ENCODE results near the gene ABHD5. TPM values are rescaled to one million over a fixed set of nuclear protein-coding genes. Genes with fewer than 3 reads are reported as not detected.
"Not testable (repeated sequence)": the region's sequence is repeated elsewhere in the genome, so short reads cannot be mapped to it uniquely, and the experiment has no call there.

Gene ABHD5
- total RNA-seq, 1 donor: 37.6 TPM

DNA sequence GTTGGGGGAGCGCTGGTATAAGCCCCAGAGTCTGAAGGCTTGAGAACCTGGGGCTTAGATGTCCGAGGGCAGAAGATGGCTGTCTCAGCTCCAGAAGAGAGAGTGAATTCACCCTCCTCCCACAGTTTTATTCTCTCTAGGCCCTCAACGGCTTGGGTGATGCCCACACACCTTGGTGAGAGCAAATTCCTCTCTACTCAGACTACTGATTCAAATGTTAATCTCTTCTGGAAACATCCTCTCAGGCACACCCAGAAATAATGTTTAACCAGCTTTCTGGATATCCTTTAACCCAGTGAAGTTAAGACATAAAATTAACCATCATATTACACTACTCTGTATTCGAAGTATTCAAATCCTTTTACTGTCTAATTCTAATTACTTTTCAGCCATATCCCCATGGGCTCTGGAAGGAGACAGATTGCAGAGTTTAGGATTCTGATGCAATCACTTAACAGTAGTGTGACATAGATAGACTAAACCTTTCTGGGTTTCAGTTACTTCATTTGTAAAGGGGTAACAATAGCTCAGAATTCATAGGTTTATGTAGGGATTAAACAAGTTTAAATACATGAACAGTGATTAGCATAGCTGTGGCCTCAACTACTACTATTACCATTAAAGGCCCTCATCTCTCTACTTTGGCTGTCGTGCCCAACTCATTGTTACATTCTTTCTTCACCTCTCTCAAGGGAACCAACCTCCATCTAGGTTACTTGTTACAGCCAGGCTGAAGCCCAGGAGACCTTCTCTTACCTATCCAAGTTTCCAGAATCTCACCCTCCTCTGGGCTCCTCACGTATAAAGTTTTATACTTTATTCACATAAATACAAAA, 43.2 kb upstream of the ABHD5 start:
- TF ChIP-seq, protein P1, sequence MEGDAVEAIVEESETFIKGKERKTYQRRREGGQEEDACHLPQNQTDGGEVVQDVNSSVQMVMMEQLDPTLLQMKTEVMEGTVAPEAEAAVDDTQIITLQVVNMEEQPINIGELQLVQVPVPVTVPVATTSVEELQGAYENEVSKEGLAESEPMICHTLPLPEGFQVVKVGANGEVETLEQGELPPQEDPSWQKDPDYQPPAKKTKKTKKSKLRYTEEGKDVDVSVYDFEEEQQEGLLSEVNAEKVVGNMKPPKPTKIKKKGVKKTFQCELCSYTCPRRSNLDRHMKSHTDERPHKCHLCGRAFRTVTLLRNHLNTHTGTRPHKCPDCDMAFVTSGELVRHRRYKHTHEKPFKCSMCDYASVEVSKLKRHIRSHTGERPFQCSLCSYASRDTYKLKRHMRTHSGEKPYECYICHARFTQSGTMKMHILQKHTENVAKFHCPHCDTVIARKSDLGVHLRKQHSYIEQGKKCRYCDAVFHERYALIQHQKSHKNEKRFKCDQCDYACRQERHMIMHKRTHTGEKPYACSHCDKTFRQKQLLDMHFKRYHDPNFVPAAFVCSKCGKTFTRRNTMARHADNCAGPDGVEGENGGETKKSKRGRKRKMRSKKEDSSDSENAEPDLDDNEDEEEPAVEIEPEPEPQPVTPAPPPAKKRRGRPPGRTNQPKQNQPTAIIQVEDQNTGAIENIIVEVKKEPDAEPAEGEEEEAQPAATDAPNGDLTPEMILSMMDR (IDR thresholded peaks at IDR 0.05; ENCODE audit: extremely low read depth, low read depth, low read length): no peak
- Histone ChIP-seq H3K27me3 (ENCODE audit: insufficient read depth, low read length) (no peaks in the 10 kb centered on the region), H3K9me3 (ENCODE audit: low read depth, low read length) (no peaks in the 10 kb centered on the region), H2AFZ (ENCODE audit: low read length) (peak overlapping the region; percentile 25), H3K4me1 (ENCODE audit: insufficient read depth, low read length) (no peaks in the 10 kb centered on the region), H3K79me2 (ENCODE audit: insufficient read depth, low read length) (no peaks in the 10 kb centered on the region), H3K27ac (ENCODE audit: low read depth, low read length) (no peak overlapping the region), H3K4me3 (ENCODE audit: insufficient read depth, low read length) (no peak overlapping the region), H3K36me3 (ENCODE audit: insufficient read depth, low read length) (no peaks in the 10 kb centered on the region), H3K4me2 (ENCODE audit: insufficient read depth, low read length) (no peak overlapping the region), H4K20me1 (ENCODE audit: insufficient read depth, low read length) (no peaks in the 10 kb centered on the region)
- no peak for DNase-seq (ENCODE audit: insufficient read length, low spot score, missing footprints)

DNA sequence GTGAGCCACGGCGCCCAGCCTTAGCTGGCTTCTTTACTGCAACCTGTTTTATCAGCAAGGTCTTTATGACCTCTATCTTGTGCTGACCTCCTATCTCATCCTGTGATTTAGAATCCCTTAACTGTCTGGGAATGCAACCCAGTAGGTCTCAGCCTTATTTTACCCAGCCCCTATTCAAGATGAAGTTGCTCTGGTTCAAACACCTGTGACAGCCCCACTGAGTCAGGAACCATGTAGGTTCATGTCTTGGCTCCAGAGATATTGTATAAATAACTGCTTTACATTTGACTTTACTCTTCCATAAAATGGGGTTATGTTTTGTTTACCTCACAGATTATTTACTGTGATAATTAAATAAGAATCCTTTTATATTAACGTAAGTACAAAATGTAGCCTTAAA, 41.8 kb upstream of the ABHD5 start:
- Histone ChIP-seq H3K4me2 (ENCODE audit: insufficient read depth, low read length) (no peak overlapping the region), H4K20me1 (ENCODE audit: insufficient read depth, low read length) (no peaks in the 10 kb centered on the region), H3K79me2 (ENCODE audit: insufficient read depth, low read length) (no peaks in the 10 kb centered on the region), H3K27ac (ENCODE audit: low read depth, low read length) (no peak overlapping the region), H3K4me1 (ENCODE audit: insufficient read depth, low read length) (no peaks in the 10 kb centered on the region), H3K9me3 (ENCODE audit: low read depth, low read length) (no peaks in the 10 kb centered on the region), H3K4me3 (ENCODE audit: insufficient read depth, low read length) (no peak overlapping the region), H2AFZ (ENCODE audit: low read length) (no peak overlapping the region), H3K36me3 (ENCODE audit: insufficient read depth, low read length) (no peaks in the 10 kb centered on the region), H3K27me3 (ENCODE audit: insufficient read depth, low read length) (no peaks in the 10 kb centered on the region)
- DNase-seq (ENCODE audit: insufficient read length, low spot score, missing footprints): no peak
- TF ChIP-seq, protein P1 (IDR thresholded peaks at IDR 0.05; ENCODE audit: extremely low read depth, low read depth, low read length): no peak

DNA sequence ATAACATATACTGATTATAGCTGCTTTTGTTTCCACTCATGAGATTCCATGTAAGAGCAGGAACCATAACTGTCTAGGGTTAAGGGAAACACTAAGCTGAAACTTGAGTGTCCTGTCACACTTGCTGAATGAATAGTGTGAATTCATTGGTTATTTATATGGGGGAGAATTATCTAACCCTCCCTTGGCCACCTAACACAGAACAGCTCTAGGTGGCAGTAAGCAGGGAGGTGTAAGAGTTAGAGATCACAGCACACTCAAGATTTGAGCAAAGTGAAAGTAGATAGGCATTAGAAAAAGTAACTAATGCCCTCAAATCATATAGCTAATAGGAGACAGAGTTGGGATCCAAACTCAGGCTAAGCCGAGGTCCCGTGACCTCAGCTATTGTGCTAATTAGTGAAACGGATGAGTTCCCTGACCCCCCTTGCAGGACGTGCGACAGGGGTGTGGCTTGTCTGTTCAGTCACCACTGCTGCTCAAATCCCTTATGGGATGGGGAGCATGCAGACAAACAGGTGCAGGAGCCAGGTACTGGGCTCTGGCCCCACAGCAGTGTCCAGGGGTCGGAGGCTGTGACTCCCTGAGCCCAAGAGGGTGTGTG, 41.3 kb upstream of the ABHD5 start:
- H3K4me2 ChIP-seq (ENCODE audit: insufficient read depth, low read length): peak overlapping the region; percentile 48

DNA sequence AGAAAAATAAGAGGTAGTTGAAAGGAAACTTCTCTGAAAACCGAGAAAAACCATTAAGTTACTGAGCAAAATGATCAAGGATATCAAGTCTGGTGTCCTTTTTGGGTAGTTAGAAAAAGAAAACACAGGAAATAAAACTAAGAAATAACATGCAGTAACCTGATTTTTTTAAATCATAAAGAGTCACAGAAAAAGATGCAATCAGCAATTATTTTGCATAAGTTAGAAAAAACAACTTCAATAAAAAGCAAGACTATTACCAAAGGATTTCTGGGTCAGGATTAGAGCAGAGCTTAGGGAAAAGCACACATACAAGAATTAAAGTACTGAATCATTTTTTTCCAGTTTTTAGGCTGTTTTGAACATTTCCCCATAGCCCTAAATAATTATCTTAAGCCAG, 40.4 kb upstream of the ABHD5 start:
- no peaks in the 10 kb centered on the region for H3K36me3 ChIP-seq (ENCODE audit: insufficient read depth, low read length)
- H3K4me3 ChIP-seq (ENCODE audit: insufficient read depth, low read length): no peak overlapping the region
- H3K79me2 ChIP-seq (ENCODE audit: insufficient read depth, low read length): no peaks in the 10 kb centered on the region
- DNase-seq (ENCODE audit: insufficient read length, low spot score, missing footprints): no peak
- H3K4me2 ChIP-seq (ENCODE audit: insufficient read depth, low read length): no peak overlapping the region
- no peak overlapping the region for H2AFZ ChIP-seq (ENCODE audit: low read length)
- TF ChIP-seq, protein P1 (IDR thresholded peaks at IDR 0.05; ENCODE audit: extremely low read depth, low read depth, low read length): no peak
- no peak overlapping the region for H3K27ac ChIP-seq (ENCODE audit: low read depth, low read length)
- H3K27me3 ChIP-seq (ENCODE audit: insufficient read depth, low read length): no peaks in the 10 kb centered on the region
- H3K4me1 ChIP-seq (ENCODE audit: insufficient read depth, low read length): no peaks in the 10 kb centered on the region
- no peaks in the 10 kb centered on the region for H3K9me3 ChIP-seq (ENCODE audit: low read depth, low read length)
- no peaks in the 10 kb centered on the region for H4K20me1 ChIP-seq (ENCODE audit: insufficient read depth, low read length)

More for the DNA sequence above, 41.3 kb upstream of the ABHD5 start:
- Histone ChIP-seq H3K4me3 (ENCODE audit: insufficient read depth, low read length) (peak overlapping the region; percentile 51), H2AFZ (ENCODE audit: low read length) (peak overlapping the region; percentile 59), H3K27me3 (ENCODE audit: insufficient read depth, low read length) (no peaks in the 10 kb centered on the region), H3K79me2 (ENCODE audit: insufficient read depth, low read length) (no peaks in the 10 kb centered on the region), H3K36me3 (ENCODE audit: insufficient read depth, low read length) (no peaks in the 10 kb centered on the region), H3K27ac (ENCODE audit: low read depth, low read length) (no peak overlapping the region), H4K20me1 (ENCODE audit: insufficient read depth, low read length) (no peaks in the 10 kb centered on the region), H3K9me3 (ENCODE audit: low read depth, low read length) (no peaks in the 10 kb centered on the region), H3K4me1 (ENCODE audit: insufficient read depth, low read length) (no peaks in the 10 kb centered on the region)
- TF ChIP-seq, protein P1 (IDR thresholded peaks at IDR 0.05; ENCODE audit: extremely low read depth, low read depth, low read length): no peak
- no peak for DNase-seq (ENCODE audit: insufficient read length, low spot score, missing footprints)

DNA sequence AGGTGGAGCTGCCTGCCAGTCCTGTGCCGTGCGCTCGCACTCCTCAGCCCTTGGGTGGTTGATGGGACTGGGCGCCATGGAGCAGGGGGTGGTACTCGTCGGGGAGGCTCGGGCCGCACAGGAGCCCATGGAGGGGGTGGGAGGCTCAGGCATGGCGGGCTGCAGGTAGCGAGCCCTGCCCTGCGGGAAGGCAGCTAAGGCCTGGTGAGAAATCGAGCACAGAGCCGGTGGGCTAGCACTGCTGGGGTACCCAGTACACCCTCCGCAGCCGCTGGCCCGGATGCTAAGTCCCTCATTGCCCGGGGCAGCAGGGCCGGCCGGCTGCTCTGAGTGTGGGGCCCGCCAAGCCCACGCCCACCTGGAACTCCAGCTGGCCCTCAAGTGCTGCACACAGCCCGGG, 34.3 kb upstream of the ABHD5 start:
- DNase-seq (ENCODE audit: insufficient read length, low spot score, missing footprints); H3K36me3 ChIP-seq (ENCODE audit: insufficient read depth, low read length); H4K20me1 ChIP-seq (ENCODE audit: insufficient read depth, low read length); H3K4me2 ChIP-seq (ENCODE audit: insufficient read depth, low read length); H3K4me3 ChIP-seq (ENCODE audit: insufficient read depth, low read length); H3K27ac ChIP-seq (ENCODE audit: low read depth, low read length); H3K4me1 ChIP-seq (ENCODE audit: insufficient read depth, low read length); H2AFZ ChIP-seq (ENCODE audit: low read length); H3K79me2 ChIP-seq (ENCODE audit: insufficient read depth, low read length); H3K27me3 ChIP-seq (ENCODE audit: insufficient read depth, low read length); H3K9me3 ChIP-seq (ENCODE audit: low read depth, low read length): not testable (repeated sequence)

Data from osteoblast (primary cell).